HG03354 (cell line): ENCODE measurements around the gene PTPRN2.

Source experiments
- ATAC-seq: cut with Tn5 transposase; IDR thresholded peaks from one replicate; pipeline ENCODE4 v1.9.1; 2021; ENCODE audit warnings: mild to moderate bottlenecking; ENCODE audit not compliant: unreplicated experiment, poor library complexity, severe bottlenecking

PTPRN2 gene

DNA sequence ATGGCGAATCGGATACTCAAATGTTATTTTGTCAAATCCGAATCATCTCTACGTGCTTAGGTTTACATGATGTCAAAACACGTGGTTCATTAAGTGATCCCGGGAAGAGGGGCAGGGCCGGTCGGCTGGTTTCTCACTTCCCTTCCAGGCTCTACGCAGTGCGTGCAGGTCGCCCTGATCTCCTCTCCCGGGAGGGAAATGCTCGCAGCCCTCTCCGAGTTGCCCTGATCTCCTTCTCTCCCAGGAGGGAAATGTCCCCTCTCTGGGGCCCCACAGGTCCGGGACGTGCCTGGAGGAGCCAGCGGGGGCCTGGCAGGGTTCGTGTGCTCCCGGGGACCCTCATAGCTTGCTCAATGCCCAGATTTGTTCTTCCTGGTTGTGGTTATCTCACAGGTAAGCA, 1048.1 kb downstream of the PTPRN2 start:
- ATAC-seq = no peak

DNA sequence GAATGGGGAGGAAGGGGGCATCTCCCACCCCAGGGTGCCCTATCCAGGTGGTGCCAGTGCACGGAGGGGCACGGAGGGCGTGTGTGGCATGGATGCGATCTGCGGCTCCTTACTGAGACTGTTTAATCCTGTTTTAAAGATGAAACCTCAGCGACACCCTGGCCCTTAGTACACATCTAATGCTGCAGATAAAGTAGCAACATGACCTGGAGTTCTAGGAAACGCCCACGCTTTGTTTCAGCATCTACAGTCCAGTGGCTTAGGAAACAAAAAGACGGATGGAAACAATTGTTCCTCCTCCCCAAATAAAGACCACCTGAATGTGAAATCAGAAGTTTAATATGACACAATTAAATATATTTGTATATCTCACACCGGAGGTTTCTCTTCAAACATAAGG, 1048.9 kb downstream of the PTPRN2 start:
- no peak for ATAC-seq

DNA sequence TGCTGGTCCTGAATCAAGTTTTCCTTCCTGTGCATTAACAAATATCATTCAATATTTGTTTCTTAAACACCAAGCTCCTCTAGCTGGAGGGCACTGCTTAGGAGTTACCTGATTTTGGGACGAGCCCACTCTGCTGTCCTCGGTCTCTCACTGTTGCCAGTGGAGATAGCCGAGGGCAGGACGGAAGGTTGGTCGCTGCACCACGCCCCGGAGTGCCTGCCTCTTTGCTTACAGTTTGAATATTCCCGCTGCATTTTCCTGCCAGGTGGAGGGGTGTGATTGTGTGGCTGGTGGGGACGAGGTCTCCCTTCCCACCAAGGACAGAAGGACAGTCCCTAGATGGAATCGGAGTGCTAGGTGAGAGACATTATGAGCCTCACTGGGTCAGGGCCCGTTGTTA, 1049.3 kb downstream of the PTPRN2 start:
- no peak for ATAC-seq

DNA sequence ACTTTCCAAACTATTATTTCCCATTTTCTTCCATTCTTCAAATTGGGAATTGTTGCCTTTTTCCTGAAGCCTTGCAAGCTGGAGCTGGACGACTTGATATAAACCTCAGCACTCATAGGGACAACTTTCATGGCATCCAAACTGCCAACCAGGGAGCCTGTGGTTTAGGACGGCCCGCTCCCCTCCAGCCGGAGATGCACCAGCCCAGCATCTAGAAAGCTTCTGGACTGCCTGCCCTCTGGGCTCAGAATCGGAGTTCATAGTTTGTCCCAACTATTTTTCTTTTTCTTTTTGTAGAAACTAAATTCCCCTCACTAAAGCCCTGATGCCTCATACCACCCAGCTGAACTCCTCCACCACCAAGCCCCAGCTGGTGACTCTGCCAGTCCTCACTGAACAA, 1050.6 kb downstream of the PTPRN2 start:
- no peak for ATAC-seq

DNA sequence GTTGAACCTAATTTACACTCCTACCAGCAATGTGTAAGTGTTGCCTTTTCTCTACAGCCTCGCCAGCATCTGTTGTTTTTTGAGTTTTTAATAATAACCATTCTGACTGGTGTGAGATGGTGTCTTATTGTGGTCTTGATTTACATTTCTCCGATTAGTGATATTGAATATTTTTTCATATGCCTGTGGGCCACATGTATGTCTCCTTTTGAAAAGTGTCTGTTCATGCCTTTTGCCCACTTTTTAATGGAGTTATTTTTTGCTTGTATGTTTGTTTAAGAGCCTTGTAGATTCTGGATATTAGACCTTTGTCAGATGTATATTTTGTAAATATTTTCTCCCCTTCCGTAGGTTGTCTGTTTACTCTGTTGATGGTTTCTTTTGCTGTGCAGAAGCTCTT, 1055.6 kb downstream of the PTPRN2 start:
- no peak for ATAC-seq

DNA sequence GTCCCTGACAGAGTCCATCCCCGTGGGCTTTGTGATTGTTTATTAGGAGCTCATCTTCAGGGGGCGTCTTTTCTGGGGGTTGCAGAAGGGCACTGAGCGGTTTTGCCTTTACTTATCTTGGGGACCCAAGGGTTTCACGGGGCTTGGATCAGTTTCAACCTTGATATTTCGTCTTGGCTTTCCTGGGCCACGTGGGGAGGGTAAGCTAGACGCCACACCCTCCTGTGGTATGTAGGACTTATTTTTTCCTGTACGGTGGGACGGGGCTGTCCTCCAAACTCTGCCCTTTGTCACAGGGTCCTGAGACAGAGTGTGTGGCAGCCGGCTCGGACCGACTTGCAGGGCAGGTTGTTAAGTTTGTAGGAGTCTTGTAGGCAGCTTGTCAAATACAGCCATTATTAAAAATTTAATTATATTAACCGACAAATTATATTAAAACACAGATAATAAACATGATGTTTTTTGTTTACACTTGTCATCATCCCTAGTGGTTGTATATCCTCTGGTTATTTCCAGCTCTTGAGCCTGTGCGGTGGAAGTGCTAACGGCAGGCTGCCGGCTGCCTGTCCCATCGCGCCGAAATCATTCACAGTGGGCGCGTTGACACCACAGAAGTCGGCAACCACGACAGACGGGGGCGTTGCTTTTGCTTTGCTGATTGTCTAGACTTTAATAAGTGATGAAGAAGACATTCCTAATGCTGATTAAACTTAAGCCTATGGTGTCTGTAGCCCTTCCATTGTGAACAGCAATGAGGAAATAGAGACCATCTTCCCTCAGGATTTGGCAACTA, 1057.7 kb downstream of the PTPRN2 start:
- no peak for ATAC-seq

DNA sequence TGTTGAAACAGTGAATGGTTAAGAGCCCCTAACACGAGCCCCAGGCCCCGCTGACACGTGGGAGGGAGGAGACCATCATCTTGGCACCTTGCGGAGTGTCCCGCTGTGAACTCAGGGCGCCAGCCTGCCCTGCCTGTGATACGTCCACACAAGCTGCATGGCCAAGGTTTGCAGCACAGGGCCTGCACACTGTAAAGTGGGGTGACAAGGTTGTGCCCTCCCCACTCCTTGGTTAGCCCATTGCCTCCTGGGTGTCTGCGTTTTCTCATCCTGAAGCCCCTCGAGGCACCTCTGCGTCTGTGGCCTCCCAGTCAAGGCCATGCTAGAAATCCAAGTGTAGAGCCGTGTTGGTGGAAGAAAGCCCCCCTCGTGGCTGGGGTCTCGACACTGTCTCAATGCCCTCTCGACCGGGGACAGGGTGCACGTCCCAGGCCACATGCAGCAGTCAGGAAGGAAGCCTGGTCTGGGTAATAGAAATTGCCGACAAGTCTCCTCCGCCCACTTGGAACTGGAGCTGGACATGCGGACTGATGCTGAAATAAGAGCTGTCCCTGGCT, 1058.8 kb downstream of the PTPRN2 start:
- ATAC-seq = no peak

DNA sequence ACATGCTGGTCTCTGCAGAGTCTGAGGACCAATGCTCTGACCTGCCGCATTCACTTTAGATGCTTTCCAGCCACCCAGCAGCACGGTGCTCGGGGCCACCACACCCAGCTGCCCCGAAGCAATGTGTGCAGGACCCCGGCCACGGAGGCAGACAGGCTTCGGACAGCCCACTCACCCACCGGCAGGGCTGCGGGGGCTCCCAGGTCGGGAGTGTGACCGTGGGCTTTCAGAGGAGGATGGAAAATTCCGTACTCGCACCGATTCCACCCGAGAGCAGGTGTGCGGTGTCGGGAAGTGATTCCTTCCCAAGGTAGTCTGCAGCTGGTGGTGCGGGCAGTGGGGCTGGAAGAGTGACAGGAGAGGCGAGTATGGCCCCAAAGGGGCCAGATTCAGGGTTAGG, 1059.9 kb downstream of the PTPRN2 start:
- ATAC-seq = no peak

DNA sequence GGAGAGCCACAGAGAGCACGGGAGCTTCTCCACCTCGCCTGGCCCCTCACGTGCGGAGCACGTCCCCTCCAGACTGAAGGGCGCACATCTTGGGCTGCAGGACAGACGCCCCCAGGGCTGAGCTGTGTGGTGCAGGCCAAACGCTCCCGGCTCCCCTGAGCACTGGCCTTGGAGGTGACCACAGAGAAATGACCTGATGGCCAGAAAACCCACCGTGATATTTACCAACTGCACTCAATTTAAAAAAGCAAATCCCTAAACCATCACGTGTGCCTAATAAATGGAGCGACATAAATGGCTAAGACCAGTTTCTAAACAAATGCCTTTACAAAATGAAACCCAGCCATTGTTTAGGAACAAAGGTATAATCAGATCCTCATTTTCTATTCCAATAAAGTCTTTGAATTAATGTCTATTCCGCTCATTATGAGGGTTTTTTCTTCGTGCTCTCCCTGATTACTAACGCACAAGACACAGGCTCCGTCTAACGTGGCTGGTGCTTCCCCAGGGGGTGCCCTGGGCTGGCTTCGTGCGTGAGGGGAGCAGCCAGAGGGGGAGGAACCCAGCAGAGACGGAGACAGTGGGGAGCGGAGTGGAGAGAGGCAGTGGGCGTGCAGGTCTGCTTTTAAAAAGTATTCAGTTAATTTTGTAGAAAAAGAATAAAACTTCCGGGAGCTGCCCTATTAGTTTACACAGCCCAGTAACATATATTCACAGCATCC, 1060.5 kb downstream of the PTPRN2 start:
- no peak for ATAC-seq

DNA sequence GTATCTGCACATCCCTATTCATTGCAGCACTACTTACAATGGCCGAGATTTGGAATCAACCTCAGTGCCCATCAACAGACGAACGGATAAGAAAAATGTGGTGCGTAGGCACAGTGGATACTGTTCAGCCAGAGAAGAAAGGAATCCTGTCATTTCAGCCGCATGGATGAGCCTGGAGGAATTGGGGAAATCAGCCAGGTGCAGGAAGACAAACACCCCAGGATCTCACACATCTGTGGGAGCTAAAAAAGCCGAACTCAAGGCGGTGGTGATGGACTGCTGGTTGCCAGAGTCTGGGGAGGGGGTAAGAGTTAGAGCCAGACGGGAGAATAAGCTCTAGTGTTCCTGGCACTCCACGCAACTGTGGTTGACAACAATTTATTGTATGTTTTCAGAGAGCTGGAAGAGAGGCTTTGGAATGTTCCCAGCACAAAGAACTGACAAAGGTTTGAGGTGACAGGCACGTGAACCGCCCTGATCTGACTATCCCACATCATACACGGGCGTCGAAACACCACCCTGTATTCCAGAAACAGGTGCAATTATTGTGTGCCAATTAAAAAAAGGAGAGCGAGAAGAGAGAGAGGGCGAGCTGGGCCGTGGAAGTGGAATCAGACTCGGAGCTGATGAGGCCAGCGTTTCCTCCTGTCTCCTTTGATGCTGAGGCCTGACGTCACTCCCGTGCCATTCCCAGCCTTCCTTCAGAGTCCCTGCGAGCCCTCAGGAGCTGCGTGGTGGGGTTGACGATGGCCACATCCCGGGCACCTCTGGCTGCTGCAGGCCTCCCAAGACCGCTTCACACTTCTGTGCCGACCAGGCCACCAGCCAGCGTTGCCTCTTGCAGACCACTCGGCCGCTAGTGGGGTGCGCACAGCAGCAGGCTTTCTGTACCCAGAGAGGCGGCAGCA, 1061.4 kb downstream of the PTPRN2 start:
- no peak for ATAC-seq

DNA sequence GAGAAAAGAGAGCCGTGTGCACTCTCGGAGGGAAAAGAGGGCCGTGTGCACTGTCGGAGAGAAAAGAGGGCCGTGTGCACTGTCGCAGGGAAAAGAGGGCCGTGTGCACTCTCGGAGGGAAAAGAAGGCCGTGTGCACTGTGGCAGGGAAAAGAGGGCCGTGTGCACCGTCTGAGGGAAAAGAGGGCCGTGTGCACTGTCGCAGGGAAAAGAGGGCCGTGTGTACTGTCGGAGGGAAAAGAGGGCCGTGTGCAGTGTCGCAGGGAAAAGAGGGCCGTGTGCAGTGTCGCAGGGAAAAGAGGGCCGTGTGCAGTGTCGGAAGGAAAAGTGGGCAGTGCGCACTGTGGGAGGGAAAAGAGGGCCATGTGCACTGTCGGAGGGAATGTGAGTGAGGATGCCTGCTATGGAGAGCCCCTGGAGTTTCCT, 1062.1 kb downstream of the PTPRN2 start:
- no peak for ATAC-seq

DNA sequence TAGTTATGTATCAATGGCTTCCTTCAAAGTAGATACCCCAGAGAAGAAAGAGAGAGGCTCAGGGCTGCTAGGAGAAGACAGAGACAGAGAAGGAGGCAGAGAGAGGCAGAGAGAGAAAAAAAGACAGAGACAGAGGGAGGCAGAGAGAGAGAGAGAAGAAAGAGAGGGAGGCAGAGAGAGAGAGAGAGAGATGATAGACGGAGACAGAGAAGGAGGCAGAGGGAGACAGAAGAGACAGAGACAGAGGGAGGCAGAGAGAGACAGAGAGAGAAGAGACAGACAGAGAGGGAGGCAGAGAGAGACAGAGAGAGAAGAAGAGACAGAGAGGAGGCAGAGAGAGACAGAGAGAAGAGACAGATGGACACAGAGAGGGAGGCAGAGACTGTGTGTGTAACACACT, 1062.9 kb downstream of the PTPRN2 start:
- ATAC-seq = no peak

DNA sequence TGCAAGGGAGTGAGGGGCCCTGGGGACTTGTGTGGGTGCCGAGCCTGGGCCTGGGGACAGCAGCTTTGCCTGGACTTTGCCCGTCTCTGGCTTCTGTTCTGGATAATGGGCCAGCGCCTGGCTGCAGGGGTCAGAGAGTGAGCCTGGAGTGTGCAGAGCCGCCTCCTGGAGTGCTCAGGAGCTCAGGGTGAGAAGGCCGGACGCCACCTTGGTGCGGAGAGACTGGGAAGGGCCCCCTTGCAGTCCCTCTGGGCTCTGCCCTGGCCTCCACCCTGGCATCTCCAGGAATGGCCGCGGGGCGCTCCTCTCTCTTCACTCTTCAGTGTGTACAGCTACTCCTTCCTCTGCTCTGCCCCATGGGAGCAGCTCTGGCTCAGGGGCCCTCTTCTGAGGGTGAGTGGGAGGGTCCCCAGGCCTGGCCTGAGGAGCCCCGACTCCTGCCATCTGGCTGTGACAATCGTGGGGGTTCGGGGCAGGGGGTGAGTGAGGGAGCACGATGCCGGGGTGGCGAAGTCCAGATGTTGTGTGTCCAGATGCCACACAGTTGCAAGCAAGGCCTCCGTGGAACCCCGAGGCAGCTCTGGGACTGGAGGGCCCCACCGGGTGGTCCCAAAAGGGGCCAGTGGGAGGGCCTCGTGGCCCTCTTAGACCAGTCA, 1063.7 kb downstream of the PTPRN2 start:
- no peak for ATAC-seq

DNA sequence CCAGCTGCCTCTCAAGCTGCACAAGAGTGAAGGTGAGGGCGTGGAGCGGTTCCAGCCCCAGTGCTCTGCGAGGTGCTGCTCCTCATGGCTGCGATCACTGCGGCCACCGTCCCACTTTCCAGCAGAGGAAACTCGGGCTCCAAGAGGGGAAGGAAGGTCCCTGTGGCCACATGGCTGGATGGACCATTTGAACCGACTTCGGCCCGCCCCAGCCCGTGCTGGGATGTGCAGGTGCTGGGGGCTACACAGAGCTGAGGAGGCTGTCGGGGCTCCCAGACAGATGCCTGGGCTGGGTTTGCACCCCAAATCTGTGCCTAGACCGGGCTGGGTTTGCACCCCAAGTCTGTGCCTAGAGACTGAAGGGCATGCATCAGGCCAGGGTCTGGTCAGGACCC, 1064.3 kb downstream of the PTPRN2 start:
- no peak for ATAC-seq

DNA sequence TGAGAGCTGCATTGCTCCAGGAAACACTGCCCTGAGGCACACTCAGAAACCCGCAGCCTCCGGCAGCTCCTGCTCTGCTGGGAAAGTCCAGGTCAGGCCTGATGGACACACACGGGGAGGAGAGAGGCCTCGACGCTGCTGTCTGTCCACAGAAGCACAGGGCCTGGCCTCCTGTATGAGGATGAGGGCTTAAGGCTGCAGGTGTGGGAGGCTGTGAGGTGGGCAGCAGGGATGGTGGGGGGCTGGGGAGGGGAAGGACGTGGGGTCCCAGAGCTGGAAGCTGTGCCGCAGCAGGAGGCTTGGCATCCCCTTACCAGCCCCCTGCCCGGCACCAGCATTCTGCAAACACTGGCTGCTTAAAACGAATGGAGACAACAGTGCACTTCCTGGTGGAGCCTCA, 1064.7 kb downstream of the PTPRN2 start:
- ATAC-seq = no peak

DNA sequence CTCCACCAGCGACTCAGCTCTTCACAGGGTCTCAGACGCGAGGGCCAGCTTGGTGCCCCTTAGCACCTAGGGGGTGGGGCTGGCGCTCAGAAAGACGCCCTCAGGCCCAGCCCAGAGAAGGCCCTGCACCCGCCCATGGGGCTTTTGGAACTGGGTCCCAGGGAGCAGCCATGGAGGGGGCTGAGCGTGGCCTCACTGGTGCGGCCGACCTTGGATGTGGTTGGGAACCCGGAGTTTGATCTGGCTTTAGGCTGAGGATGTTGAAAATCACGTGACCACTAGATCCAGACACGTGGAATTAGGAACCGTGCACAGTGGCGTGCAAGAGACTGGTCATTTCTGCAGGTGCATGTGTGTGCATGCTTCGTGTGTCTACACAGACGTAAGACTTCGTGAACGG, 1065.4 kb downstream of the PTPRN2 start:
- ATAC-seq = no peak

DNA sequence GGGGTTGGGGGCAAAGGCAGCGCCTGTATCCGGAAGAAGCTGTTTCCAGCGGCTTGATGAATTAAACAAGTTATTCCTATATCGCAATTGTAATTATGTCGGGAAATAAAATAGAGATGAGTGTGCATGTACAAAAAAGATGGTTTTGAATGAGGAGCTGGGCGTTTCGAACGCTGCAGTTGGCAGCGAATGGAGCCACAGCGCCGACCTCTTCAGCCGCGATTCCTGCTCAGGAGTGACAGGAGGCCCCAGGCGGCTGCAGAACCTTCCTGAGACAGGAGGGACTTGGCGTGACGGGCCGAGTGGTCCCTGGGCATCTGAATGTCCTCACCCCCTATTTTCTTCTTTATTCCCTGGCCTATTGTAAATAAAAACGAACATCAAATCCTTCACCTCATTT, 1065.9 kb downstream of the PTPRN2 start:
- no peak for ATAC-seq

DNA sequence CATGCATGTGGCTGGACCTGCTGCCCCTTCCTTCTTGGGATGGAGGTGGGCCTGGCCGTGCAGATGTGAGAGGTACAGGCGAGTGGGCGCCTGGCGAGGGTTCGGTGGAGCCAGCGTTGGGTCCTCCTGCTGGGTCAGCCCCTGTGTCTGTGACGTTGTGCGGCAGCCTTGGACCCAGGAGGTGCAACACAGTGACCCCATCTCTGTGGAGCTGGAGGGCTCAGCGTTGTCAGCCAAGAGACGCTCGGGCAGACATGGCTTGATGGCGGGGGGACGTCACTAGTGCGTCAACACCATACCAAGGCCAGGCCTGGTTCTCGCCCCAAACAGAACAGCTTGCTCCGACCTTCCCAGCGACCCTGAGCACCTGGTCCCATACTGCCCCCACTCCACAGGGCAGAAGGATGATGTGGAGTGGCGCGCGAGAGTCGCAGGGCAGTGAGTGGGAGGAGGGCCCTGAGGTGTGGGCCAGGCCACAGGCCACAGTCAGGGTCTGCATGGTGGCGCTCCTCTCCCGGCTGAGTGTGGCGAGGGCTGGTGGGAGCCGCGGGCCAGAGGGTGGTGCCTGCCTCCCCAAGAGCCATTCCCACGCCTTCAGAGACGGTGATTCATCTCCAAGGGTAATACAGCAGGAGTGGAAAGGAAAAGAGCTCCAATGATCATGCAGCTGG, 1066.4 kb downstream of the PTPRN2 start:
- ATAC-seq = no peak

DNA sequence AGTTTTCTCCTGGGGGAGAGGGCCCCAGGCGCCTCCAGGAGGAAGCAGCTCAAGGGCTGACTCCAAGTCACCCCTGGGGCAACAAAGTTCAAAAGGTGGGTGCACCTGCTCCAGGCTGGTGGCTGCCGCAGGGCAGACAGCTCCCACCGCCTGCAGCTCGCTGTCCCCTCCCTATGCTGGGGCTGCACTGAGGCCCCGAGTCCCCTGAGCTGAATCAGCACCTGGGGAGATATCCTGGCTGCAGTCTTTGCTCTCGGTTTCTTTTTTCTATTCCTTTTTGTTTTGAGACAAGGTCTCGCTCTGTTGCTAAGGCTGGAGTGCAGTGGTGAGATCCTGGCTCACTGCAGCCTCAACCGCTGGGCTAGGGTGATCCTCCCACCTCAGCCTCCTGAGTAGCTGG, 1067.4 kb downstream of the PTPRN2 start:
- peak; percentile 89 for ATAC-seq
